Liver (tissue), 10 donors: ENCODE measurements around the gene TNS2. TPM values are rescaled to one million over a fixed set of nuclear protein-coding genes. Genes with fewer than 3 reads are reported as not detected.

Source experiments
- DNase-seq: peaks from one replicate; pipeline ENCODE4 v3.0.0-alpha.2; 2017; ENCODE audit warnings: low spot score
- H3K27ac ChIP-seq, 2 donors: one replicate each; pipeline ENCODE4 v1.7.0; 2013; ENCODE audit warnings: inconsistent platforms in 2 of 2, low read length in 2 of 2, control low read depth in 1 of 2, low read depth in 1 of 2, mild to moderate bottlenecking in 1 of 2
- H3K27me3 ChIP-seq, 4 donors: one replicate each; pipeline versions ENCODE4 v1.6.1 to v1.7.0; 2013; ENCODE audit warnings: low read length in 3 of 4, inconsistent platforms in 1 of 4, mild to moderate bottlenecking in 1 of 4, moderate library complexity in 1 of 4; ENCODE audit not compliant: control insufficient read depth in 4 of 4, insufficient read depth in 4 of 4
- H3K36me3 ChIP-seq, 4 donors: one replicate each; pipeline versions ENCODE4 v1.6.1 to v1.7.0; 2013; ENCODE audit warnings: low read length in 3 of 4, mild to moderate bottlenecking in 3 of 4, low read depth in 1 of 4, moderate library complexity in 1 of 4; ENCODE audit not compliant: control insufficient read depth in 4 of 4, insufficient read depth in 3 of 4
- H3K4me1 ChIP-seq, 4 donors: one replicate each; pipeline versions ENCODE4 v1.6.1 to v1.7.0; 2013; ENCODE audit warnings: low read length in 3 of 4, mild to moderate bottlenecking in 3 of 4, moderate library complexity in 1 of 4; ENCODE audit not compliant: control insufficient read depth in 4 of 4, insufficient read depth in 4 of 4
- H3K4me3 ChIP-seq, 3 donors: one replicate each; pipeline versions ENCODE4 v1.6.1 to v1.7.0; 2013; ENCODE audit warnings: low read length in 3 of 3, control low read depth in 1 of 3, low read depth in 1 of 3, mild to moderate bottlenecking in 1 of 3
- H3K9ac ChIP-seq, 2 donors: one replicate each; pipeline ENCODE4 v1.7.0; 2013; ENCODE audit warnings: low read length in 2 of 2, mild to moderate bottlenecking in 2 of 2, moderate library complexity in 2 of 2, control low read depth in 1 of 2, low read depth in 1 of 2
- H3K9me3 ChIP-seq, 4 donors: one replicate each; pipeline versions ENCODE4 v1.6.1 to v1.7.0; 2013; ENCODE audit warnings: low read length in 3 of 4; ENCODE audit not compliant: control insufficient read depth in 4 of 4
- ATF3 ChIP-seq: IDR thresholded peaks from 2 replicates; pipeline ENCODE4 v1.6.1; 2016; ENCODE audit warnings: antibody characterized with exemption
- FOXA2 ChIP-seq: IDR thresholded peaks from 2 replicates; pipeline ENCODE4 v1.6.1; 2016; ENCODE audit warnings: antibody characterized with exemption
- GABPA ChIP-seq, 2 donors: IDR thresholded peaks in 1 of 2; conservative IDR thresholded peaks in 1 of 2; 2 replicates each; pipeline ENCODE4 v1.6.1; 2016; ENCODE audit warnings: antibody characterized with exemption in 2 of 2, mild to moderate bottlenecking in 1 of 2, moderate library complexity in 1 of 2
- HNF4A ChIP-seq, 2 donors: conservative IDR thresholded peaks; 2 replicates each; pipeline ENCODE4 v1.6.1; 2016; ENCODE audit warnings: antibody characterized with exemption in 2 of 2, mild to moderate bottlenecking in 2 of 2
- HNF4G ChIP-seq: IDR thresholded peaks from 2 replicates; pipeline ENCODE4 v1.6.1; 2016; ENCODE audit warnings: antibody characterized with exemption
- JUND ChIP-seq, 2 donors: IDR thresholded peaks; 2 replicates each; pipeline ENCODE4 v1.6.1; 2016; ENCODE audit warnings: antibody characterized with exemption in 2 of 2
- MAX ChIP-seq: IDR thresholded peaks from 2 replicates; pipeline ENCODE4 v1.6.1; 2016; ENCODE audit warnings: antibody characterized with exemption
- NR2F2 ChIP-seq: IDR thresholded peaks from 2 replicates; pipeline ENCODE4 v1.6.1; 2016; ENCODE audit warnings: antibody characterized with exemption
- RAD21 ChIP-seq, 2 donors: IDR thresholded peaks; 2 replicates each; pipeline ENCODE4 v1.6.1; 2016; ENCODE audit warnings: antibody characterized with exemption in 2 of 2, mild to moderate bottlenecking in 2 of 2
- RXRA ChIP-seq, 2 donors: IDR thresholded peaks; 2 replicates each; pipeline ENCODE4 v1.6.1; 2017 to 2018; ENCODE audit warnings: antibody characterized with exemption in 2 of 2, mild to moderate bottlenecking in 1 of 2
- SP1 ChIP-seq: IDR thresholded peaks from 2 replicates; pipeline ENCODE4 v1.6.1; 2018; ENCODE audit warnings: antibody characterized with exemption, mild to moderate bottlenecking
- TAF1 ChIP-seq: conservative IDR thresholded peaks from 2 replicates; pipeline ENCODE4 v1.6.1; 2016; ENCODE audit warnings: antibody characterized with exemption, mild to moderate bottlenecking
- YY1 ChIP-seq: IDR thresholded peaks from 2 replicates; pipeline ENCODE4 v1.6.1; 2016; ENCODE audit warnings: antibody characterized with exemption, mild to moderate bottlenecking
- ZBTB33 ChIP-seq: IDR thresholded peaks from 2 replicates; pipeline ENCODE4 v1.6.1; 2016; ENCODE audit warnings: antibody characterized with exemption
- polyA plus RNA-seq, 2 donors: library from polyadenylated mRNA; stranded (reverse) in 1 of 2; unstranded in 1 of 2; fragments of 200-250 nt in 1 of 2; fragments of >200 nt in 1 of 2; fragmentation: Nextera tagmentation in 1 of 2; extraction: Ambion mirVana in 1 of 2; gene quantifications; one replicate each; pipeline versions ENCODE4 v1.2.1 to v1.2.3, GENCODE V29; 2013 to 2015
- small RNA-seq: library from RNA; depleted of rRNA; stranded (forward); fragments of <200 nt; gene quantifications from one replicate; pipeline ENCODE3, GENCODE V24; 2014
- total RNA-seq, 2 donors: library from RNA; depleted of rRNA; stranded (reverse); fragments of >200 nt; gene quantifications; one replicate each; pipeline ENCODE4 v1.2.3, GENCODE V29; 2014
- donor health status: healthy.
- donor health status: healthy.
- donor health status: healthy.
- donor health status: healthy.
- donor health status: healthy.

TNS2 gene
- total and polyA plus RNA-seq, 4 donors, result 11.7 to 94.0 (median 46.0) TPM

- TF ChIP-seq MAX, result no peak
- TF ChIP-seq ATF3, result no peak
- TF ChIP-seq HNF4A (conservative IDR thresholded peaks at IDR 0.05), result no peak
- TF ChIP-seq HNF4G, result no peak
- TF ChIP-seq FOXA2, result no peak
- TF ChIP-seq GABPA (IDR thresholded peaks at IDR 0.05 in 1 of 2, conservative IDR thresholded peaks at IDR 0.05 in 1 of 2), result no peak
- TF ChIP-seq SP1, result no peak
- TF ChIP-seq NR2F2, result no peak
- TF ChIP-seq JUND (IDR thresholded peaks at IDR 0.05), result no peak
- no peak for TF ChIP-seq RXRA (IDR thresholded peaks at IDR 0.05)
- no peak for TF ChIP-seq ZBTB33
- no peak for TF ChIP-seq YY1
- no peak for TF ChIP-seq RAD21 (IDR thresholded peaks at IDR 0.05)
- TF ChIP-seq TAF1, result no peak
- H3K9ac ChIP-seq, result no peak overlapping the region
- no peaks in the 10 kb centered on the region for H3K27me3 ChIP-seq
- no peaks in the 10 kb centered on the region for H3K9me3 ChIP-seq
- no peaks in the 10 kb centered on the region for H3K4me1 ChIP-seq
- H3K36me3 ChIP-seq, result no peaks in the 10 kb centered on the region
- no peak overlapping the region for H3K4me3 ChIP-seq
- no peak overlapping the region for H3K27ac ChIP-seq
- DNase-seq, result no peak
Observed at GRCh38 chr12:53113951-53114350, 64.1 kb downstream of the TNS2 start.

Small RNA genes within 50 kb of the gene (small RNA-seq; reads per million reads assigned to genes)
- not detected for gene MIR6757

Other genes starting within 250 kb of the TNS2 start
- gene KRT4, start 235.9 kb upstream of the TNS2 start, total RNA-seq, result under 1 TPM in 1 of 2 donors, not detected in 1; 0.05 TPM
- gene KRT4, start 235.9 kb upstream of the TNS2 start, polyA plus RNA-seq, result under 1 TPM in 1 of 2 donors, not detected in 1; 0.23 TPM
- gene KRT79, start 215.8 kb upstream of the TNS2 start, total RNA-seq, result not detected
- not detected for gene KRT79, start 215.8 kb upstream of the TNS2 start, polyA plus RNA-seq
- not detected for gene KRT78, start 201.1 kb upstream of the TNS2 start, total RNA-seq
- gene KRT78, start 201.1 kb upstream of the TNS2 start, polyA plus RNA-seq, result under 1 TPM in 1 of 2 donors, not detected in 1; 0.06 TPM
- 100 to 1,000 TPM; 128 to 171 TPM for gene KRT8, start 145.0 kb upstream of the TNS2 start, total RNA-seq
- 100 to 1,000 TPM; 225 to 383 TPM for gene KRT8, start 145.0 kb upstream of the TNS2 start, polyA plus RNA-seq
- gene KRT18, start 100.9 kb upstream of the TNS2 start, total RNA-seq, result 100 to 1,000 TPM in 1 of 2 donors, 10 to 100 TPM in 1; 90.3 to 278 TPM
- gene KRT18, start 100.9 kb upstream of the TNS2 start, polyA plus RNA-seq, result 100 to 1,000 TPM; 239 to 358 TPM
- 100 to 1,000 TPM; 264 to 273 TPM for gene EIF4B, start 43.6 kb upstream of the TNS2 start, total RNA-seq
- gene EIF4B, start 43.6 kb upstream of the TNS2 start, polyA plus RNA-seq, result 10 to 100 TPM; 32.1 to 73.2 TPM
- gene SPRYD3, start 29.3 kb downstream of the TNS2 start, total RNA-seq, result 10 to 100 TPM in 1 of 2 donors, 1 to 10 TPM in 1; 6.0 to 15.2 TPM
- gene SPRYD3, start 29.3 kb downstream of the TNS2 start, polyA plus RNA-seq, result 10 to 100 TPM; 11.3 to 20.3 TPM
- gene IGFBP6, start 47.6 kb downstream of the TNS2 start, total RNA-seq, result 10 to 100 TPM in 1 of 2 donors, 1 to 10 TPM in 1; 1.6 to 13.6 TPM
- 10 to 100 TPM; 10.5 to 17.6 TPM for gene IGFBP6, start 47.6 kb downstream of the TNS2 start, polyA plus RNA-seq
- 1 to 10 TPM in 1 of 2 donors, under 1 TPM in 1; 0.92 to 9.4 TPM for gene SOAT2, start 53.4 kb downstream of the TNS2 start, total RNA-seq
- 1 to 10 TPM in 1 of 2 donors, under 1 TPM in 1; 0.48 to 1.6 TPM for gene SOAT2, start 53.4 kb downstream of the TNS2 start, polyA plus RNA-seq
- 10 to 100 TPM in 1 of 2 donors, 1 to 10 TPM in 1; 8.4 to 14.4 TPM for gene ZNF740, start 130.7 kb downstream of the TNS2 start, total RNA-seq
- gene ZNF740, start 130.7 kb downstream of the TNS2 start, polyA plus RNA-seq, result 1 to 10 TPM; 1.4 to 4.3 TPM
- gene CSAD, start 130.9 kb downstream of the TNS2 start, total RNA-seq, result 10 to 100 TPM in 1 of 2 donors, 1 to 10 TPM in 1; 4.4 to 37.1 TPM
- gene CSAD, start 130.9 kb downstream of the TNS2 start, polyA plus RNA-seq, result 10 to 100 TPM; 33.1 to 41.5 TPM
- 1 to 10 TPM; 1.7 to 1.8 TPM for gene ITGB7, start 157.2 kb downstream of the TNS2 start, total RNA-seq
- 1 to 10 TPM; 2.4 TPM for gene ITGB7, start 157.2 kb downstream of the TNS2 start, polyA plus RNA-seq
- 1 to 10 TPM; 2.7 to 3.1 TPM for gene RARG, start 182.1 kb downstream of the TNS2 start, total RNA-seq
- 1 to 10 TPM; 1.7 to 2.7 TPM for gene RARG, start 182.1 kb downstream of the TNS2 start, polyA plus RNA-seq
- 10 to 100 TPM in 1 of 2 donors, 1 to 10 TPM in 1; 3.4 to 19.3 TPM for gene ESPL1, start 218.2 kb downstream of the TNS2 start, total RNA-seq
- gene ESPL1, start 218.2 kb downstream of the TNS2 start, polyA plus RNA-seq, result 1 to 10 TPM; 2.8 to 3.9 TPM
- gene PFDN5, start 245.5 kb downstream of the TNS2 start, total RNA-seq, result 100 to 1,000 TPM; 118 to 176 TPM
- 100 to 1,000 TPM; 237 to 245 TPM for gene PFDN5, start 245.5 kb downstream of the TNS2 start, polyA plus RNA-seq
- gene MYG1, start 249.6 kb downstream of the TNS2 start, total RNA-seq, result 10 to 100 TPM; 15.0 to 18.8 TPM
- 10 to 100 TPM; 19.8 to 28.0 TPM for gene MYG1, start 249.6 kb downstream of the TNS2 start, polyA plus RNA-seq